ENCODE results near the gene SLF2.

The SLF2 gene

DNA sequence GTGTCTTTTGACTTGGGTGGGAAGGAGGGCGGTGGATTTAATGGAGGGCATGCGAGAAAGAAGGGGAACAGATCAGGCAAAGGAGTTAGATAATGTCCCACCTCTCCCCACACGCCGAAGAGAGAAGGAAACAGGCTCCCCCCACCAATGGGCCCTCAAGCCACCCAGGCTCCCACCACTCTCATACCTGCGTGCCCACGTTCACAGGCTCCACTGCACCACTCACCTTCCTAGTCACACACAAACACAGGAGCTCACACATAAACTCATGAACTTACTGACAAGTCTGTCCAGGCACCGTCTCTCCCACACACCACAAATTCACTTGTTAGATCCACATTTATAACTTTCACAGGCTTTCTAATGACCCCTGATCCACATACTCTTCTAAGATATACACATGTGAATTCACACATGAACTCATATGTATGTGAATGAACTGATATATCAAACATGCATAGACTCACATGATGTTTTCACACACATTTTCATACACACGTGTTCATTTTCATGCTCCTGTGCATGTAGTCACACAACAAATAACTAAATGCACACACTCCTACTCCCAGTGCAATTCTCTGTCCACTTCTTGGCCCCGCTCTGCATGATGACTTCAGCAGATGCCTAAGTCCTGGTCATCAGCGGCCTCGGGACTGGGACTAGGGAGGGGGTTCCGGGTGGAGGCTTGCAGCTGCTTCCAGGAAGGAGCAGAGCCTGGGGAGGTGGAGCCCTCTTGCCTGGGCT is 88.3 kb downstream of the SLF2 start:
- peak; percentile 26 for DNase-seq

DNA sequence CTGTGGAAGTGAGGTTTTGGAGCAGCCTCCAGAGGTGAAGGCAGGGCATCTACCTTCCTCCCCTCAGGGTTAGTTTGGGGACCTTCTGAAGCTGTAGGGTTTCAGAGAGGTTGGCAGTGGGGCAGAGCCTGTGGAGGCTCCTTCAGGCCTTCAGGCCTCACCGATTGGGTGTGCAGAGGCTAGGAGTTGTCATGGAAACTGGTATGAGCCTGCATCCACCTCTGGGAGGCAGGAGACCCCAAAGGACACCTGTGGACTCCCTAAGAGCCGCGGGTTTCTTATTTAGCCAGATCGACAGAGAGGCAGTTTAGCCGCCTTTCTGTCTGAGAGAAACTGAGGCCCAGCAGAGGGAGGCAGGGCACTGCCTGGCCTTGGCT is 88.9 kb downstream of the SLF2 start:
- DNase-seq = no peak

DNA sequence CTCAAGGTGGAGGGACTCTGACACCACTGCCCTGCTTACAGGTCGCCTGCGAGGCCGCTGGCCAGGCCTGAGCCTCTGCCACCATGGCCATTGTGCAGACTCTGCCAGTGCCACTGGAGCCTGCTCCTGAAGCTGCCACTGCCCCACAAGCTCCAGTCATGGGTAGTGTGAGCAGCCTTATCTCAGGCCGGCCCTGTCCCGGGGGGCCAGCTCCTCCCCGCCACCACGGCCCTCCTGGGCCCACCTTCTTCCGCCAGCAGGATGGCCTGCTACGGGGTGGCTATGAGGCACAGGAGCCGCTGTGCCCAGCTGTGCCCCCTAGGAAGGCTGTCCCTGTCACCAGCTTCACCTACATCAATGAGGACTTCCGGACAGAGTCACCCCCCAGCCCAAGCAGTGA is 89.7 kb downstream of the SLF2 start:
- DNase-seq = no peak

DNA sequence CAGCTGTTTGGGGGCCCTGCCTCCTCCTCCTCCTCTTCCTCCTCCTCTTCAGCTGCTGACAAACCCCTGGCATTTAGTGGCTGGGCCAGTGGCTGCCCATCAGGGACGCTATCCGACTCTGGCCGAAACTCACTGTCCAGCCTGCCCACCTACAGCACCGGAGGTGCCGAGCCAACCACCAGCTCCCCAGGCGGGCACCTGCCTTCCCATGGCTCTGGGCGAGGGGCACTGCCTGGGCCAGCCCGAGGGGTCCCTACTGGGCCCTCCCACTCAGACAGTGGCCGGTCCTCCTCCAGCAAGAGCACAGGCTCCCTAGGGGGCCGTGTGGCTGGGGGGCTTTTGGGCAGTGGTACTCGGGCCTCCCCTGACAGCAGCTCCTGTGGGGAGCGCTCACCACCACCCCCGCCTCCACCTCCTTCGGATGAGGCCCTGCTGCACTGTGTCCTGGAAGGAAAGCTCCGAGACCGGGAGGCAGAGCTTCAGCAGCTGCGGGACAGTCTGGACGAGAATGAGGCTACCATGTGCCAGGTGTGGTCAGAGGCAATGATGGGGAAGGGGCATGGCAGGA is 91.0 kb downstream of the SLF2 start:
- DNase-seq = no peak

DNA sequence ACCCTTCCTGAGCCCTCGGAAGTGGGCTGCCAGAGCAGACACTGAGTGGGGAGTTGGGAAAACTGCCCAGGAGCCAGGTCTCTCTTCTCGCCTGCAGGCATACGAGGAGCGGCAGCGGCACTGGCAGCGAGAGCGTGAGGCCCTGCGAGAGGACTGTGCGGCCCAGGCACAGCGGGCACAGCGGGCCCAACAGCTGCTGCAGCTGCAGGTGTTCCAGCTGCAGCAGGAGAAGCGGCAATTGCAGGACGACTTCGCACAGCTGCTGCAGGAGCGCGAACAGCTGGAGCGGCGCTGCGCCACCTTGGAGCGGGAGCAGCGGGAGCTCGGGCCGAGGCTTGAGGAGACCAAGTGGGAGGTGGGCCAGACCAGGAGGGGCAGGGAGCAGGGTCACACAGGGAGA is 92.6 kb downstream of the SLF2 start:
- no peak for DNase-seq

DNA sequence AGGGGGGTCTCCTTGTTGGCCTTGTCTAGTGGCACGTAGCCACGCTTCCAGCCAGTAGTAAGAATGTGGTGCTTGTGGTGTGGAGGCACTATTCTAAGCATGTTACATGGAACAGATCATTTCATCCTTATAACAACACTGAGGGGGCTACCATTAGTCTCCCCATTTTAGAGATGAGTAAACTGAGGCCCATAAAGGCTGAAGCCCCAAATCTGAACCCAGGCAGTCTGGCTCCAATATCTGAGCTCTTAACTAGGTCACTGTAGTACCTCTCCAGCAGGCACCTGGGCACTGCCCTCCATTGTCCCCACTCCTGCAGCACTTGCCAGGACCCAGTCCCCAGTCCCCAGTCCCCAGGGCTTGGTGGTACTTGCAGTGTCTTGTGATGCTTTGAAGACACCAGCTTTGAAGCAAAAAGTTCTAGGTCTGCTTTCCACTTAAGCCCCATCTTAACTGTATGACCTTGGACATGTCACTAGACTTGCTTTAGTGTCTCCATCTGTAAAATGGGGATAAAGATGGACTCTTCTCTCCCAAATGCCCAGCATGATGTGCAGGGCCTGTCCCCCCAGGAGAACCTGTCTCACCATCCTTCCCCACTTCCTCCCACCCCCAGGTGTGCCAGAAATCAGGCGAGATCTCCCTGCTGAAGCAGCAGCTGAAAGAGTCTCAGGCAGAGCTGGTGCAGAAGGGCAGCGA is 93.3 kb downstream of the SLF2 start:
- no peak for DNase-seq

DNA sequence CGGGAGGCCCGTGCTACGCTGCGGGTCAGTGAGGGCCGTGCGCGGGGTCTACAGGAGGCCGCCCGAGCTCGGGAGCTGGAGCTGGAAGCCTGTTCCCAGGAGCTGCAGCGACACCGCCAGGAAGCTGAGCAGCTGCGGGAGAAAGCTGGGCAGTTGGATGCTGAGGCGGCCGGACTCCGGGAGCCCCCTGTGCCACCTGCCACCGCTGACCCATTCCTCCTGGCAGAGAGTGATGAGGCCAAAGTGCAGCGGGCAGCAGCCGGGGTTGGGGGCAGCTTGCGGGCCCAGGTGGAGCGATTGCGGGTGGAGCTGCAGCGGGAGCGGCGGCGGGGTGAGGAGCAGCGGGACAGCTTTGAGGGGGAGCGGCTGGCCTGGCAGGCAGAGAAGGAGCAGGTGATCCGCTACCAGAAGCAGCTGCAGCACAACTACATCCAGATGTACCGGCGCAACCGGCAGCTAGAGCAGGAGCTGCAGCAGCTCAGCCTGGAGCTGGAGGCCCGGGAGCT is 93.9 kb downstream of the SLF2 start:
- DNase-seq = no peak

DNA sequence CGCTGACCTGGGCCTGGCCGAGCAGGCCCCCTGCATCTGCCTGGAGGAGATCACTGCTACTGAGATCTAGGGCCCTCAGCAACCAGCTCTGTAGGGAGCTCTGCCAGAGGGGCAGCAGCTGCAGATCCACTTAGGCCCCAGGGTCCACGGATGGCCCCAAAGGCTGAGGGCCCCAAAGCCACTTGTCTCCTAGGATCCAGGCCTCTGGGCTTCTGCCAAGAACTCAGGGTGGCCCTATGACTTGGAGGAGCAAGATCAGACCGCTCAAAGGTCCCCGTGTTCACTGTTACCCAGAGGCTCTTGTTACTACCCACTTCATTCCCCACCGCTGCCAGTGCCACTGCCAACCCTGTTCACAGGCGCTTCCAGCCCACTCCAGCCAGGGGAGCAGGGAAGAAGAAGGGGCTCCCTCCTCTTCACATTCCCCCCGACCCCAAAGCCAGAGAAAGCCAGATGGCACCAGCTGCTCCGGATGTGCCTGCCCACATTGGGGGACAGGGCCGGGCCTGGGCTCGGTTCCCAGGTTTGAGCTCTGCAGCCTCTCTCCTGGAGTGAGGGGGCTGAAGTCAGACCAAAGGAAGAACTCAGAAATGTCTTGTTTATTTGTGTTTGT is 94.4 kb downstream of the SLF2 start:
- DNase-seq = no peak

DNA sequence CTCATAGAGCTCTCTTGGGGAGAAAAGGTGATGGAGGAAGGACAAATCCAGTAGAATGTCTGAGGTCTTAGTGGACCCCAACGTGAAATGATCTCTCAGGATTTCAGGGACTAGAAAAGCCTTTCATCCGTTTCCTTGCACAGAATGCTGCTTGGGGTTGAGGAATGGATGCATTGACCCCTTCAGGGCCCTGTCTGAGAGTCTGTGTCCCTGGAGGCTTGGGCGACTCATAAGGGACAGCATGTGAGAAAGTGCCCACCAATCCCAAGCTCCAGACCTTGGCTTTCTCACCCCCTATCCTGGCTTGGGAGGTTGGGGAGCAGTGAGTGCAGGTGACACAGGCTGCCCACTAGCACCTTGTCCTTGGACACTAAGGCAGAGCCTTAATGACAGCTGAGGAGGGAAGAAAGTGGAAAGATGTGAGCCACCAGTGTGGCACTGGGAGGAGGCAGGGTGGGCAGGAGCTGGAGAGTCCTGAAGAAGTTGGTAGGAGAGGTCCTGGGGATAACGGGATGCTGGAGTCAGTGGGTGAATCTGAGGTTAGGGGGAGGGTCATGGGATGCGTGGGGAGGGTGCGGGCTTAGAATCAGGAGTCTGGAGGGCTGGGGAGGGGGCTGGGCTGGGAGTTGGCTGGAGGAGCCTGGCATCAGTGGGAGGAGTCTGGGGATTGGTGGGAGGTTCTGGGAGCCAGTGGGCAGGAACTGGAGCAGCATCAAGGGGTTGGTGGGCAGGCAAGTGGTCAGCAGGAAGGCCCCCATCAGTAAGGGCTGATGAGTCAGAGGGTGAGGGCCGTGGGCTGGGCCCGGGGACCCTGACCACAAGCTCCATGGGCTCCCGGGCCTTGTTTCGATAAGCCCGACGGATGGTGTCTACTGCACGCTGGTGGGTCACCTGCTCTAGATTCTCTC is 95.4 kb downstream of the SLF2 start:
- DNase-seq = no peak

DNA sequence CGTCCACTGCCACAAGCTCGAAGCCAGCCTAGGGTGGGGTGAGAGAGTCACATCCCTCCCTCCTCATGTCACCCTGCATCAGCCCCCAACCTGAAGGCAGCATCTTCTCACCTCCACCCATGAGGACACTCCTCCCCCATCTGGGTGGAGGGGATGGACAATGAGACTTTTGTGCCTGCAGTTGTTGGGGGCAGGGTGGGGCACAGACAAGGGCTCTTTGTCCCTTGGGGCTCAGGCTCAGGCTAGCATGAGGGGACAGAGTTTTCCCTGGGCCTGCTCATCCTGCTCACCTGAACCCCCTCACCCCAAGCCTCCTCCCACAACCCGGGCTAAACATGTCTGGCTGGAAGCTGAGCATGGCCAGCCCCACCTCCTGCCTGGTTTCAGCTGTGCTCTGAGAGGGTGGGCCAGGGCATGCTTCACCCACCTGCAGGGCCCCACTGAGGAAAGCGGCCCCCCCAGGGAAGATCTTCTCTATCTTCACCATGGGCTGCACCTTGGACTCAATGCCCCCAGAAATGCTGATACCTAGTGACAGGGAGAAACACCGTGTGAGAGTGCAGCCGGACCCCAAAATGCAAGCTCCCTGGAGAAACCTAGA is 96.2 kb downstream of the SLF2 start:
- no peak for DNase-seq

DNA sequence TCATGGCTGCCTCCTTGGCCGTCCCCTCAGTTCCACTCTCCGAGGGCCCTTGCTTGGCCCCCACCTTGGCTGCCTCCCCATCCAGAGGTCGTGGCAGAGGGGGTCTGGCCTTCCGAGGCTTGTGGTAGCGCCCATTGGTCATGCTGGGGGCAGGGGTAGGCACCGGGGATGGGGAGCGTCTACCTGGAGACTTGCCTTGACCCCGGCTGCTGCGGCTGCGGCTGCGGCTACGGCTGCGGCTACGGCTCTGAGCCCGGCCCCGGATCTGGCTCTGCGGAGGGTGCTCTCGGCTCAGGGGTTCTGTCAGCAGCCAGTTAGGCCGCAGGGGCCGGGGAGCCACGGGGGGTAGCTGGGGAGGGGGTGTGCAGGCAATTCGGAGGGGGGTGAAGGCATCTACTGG is 97.6 kb downstream of the SLF2 start:
- no peak for DNase-seq

DNA sequence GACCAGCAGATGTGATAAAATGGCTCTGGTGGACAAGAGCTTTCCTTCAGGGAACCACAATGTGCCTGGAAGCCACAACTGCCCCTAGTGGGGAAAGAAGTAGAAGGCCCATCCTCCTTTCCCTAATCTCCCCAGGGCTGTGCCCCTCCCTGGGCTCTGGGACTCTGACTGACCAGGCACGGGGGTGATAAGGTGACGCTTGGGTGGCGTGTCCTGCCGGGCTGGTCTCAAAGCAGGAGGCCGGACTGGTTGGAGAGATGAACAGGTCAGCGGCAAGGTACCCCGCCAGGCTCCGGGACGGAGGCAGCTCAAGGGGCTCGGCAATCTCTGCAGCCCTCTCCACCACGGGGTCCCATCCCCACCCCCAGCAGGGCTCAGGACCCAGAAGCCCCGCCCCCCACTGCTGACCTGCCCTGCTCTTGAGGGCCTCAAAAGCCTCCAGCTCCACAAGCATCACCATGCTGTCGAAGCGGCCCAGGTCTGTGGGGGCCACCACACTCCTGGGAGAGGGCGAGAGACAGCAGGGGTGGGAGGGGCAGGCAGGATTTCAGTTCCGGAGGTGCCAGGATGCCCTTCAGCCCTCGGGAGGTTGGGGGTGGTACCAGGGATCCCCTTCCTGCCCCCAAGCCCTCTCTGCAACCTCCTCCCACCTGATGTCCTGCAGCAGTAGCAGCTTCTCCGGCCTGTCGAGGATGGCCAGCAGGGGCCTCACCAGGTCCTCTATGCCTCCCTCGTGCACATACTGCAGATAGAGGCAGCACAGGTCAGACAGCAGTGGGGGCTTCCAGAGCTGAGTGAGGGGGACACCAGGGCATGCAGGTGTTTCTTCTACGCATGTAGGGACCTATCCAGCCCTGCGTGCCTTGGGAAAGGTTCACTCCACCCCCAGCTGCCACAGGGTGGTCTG is 99.0 kb downstream of the SLF2 start:
- DNase-seq = no peak

DNA sequence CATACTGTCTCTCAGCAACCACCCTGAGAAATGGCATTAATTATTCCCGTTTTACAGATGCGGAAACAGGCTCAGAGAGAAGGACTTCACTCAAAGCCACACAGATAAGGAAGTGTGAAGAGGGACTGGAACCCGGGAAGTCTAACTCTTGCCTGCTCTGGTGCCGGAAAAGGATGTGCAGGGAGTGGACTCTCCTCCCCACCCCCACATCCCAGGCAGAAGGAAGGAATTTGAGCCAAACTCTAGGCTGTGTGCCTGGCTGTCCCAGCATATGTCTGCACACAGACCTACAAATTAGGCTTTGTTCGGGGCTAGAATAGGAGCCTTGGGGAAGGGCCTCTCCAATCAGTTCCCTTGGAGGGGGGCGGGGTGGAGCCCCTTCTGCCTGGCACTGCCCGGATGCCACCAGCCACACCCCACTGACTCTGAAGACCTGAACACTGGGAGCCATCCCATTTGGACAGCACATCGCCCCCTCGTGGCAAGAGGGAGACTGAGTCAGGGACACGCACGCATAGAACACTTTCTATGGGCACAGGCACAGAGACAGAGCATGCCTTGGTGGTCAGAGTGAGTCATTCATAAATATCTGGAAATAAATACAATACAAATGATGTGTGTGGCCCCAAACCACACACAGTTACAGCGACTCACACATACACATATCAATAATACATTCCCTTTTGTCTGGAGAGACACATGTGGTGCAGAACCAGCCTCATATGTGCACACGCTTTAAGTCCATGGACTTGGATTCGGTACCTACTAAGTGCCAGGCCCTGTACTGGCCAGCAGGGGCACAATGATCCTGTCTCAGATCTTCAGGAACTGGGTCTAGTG is 100.0 kb downstream of the SLF2 start:
- peak; percentile 66 for DNase-seq

DNA sequence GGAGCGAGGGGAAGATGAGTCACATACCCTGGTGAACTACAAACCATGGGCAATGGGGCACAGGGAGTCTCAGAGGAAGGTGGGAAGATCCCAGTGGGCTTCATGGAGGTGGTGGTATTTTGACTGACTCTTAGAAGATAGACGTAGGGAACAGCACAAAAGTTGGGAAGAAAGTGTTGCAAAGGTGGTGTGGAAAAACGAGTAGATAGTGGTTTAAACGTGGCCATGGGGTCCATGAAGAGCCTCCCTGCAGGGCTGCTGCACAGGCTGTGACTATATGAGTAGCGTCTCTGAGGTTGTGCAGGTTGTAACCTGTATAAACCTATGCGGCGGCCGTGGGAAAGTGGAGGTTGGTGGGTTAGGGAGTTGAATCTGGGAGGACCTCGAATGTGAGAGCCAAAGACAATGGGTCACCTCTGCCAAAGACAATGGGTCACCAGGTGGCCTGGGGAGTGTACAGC is 100.6 kb downstream of the SLF2 start:
- no peak for DNase-seq

DNA sequence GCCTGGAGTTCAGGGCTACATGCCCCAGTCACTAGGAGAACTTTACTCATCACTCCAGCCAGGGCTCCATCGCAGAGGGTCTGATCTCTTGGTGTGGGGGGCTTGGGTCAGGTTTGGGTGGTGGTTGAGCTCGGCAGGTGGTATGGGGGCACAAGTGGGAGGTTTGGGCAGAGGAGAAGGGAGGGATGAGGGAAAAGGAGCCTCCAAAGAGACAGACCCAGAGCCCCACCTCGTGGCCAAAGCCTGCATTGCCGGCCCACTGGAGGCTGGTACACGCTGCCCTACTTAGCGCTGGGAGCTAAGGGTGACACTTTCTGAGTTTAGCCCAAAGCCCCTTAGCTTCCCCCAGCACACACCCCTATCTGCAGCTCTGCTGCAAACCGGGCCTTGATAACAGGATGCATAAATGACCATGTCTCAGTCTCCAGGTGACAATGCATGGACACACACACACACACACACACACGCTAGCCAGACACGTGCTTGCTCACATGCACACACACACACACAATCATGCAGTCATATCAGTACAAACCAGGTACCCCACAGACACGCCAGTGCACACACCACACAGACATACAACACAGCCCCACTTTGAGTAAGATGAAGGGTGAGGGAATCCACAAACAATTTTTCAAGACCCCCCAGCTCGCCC is 101.6 kb downstream of the SLF2 start:
- DNase-seq = no peak

Data from GF-D8 (cell line).